Esophagus squamous epithelium (tissue), 4 donors: ENCODE data around the gene TXNRD1.

Source experiments
- CTCF ChIP-seq, 6 experiments: fragments of 450-650 bp in 4 of 6; fragments of 200-600 bp in 2 of 6; sonication (generic) in 2 of 6; IDR thresholded peaks; one replicate each; pipeline ENCODE4 v1.5.1; 2016 to 2019; ENCODE audit warnings: antibody characterized with exemption in 6 of 6, mild to moderate bottlenecking in 4 of 6, moderate library complexity in 4 of 6
- POLR2A ChIP-seq, 4 donors: fragments of 450-650 bp; IDR thresholded peaks; one replicate each; pipeline ENCODE4 v1.6.1; 2017; ENCODE audit warnings: antibody characterized with exemption in 4 of 4, mild to moderate bottlenecking in 4 of 4, moderate library complexity in 3 of 4

GRCh38 chr12:104381341-104381730, 165.8 kb downstream of the TXNRD1 start:
- TF ChIP-seq CTCF (IDR thresholded peaks at IDR 0.05) (no peak), POLR2A (IDR thresholded peaks at IDR 0.05) (no peak)
